K562 (cell line): ENCODE measurements around the gene BIRC6. TPM values are rescaled to one million over a fixed set of nuclear protein-coding genes. Genes with fewer than 3 reads are reported as not detected.

ENCODE experiments used
- ATAC-seq: fragments of 200-7000 bp; cut with Tn5 transposase; 3 replicates; pipeline ENCODE4 v1.9.1; 2020; ENCODE audit warnings: moderate library complexity
- BruUV-seq: library from RNA; stranded (reverse); fragments of 400-500 nt; replicated peaks from 2 replicates; lab custom pipeline; 2021; lab: Mats Ljungman, UMichigan
- CTCF ChIA-PET: fragments of 300-600 bp; formaldehyde crosslinking; extraction: SDS; loops from one replicate; lab custom pipeline; 2021; ENCODE audit warnings: low intra/inter-chr PET ratio; lab: Yijun Ruan, JAX
- POLR2A ChIA-PET: fragments of 300-600, 350-650 bp; sonication (Branson Sonifier 250); formaldehyde crosslinking; extraction: SDS; loops from one replicate; lab custom pipeline; 2021; ENCODE audit warnings: antibody characterized with exemption, inconsistent platforms; lab: Yijun Ruan, JAX
- DNase-seq, 4 experiments: peaks; one replicate each; pipeline versions ENCODE4 v3.0.0 to v3.0.0-alpha.2; 2011 to 2018; ENCODE audit warnings: low spot score in 3 of 4, mixed read lengths in 3 of 4; ENCODE audit errors: extremely low read depth in 1 of 4
- FAIRE-seq: peaks from 2 replicates; lab custom pipeline; 2011; peaks lifted over from hg19 to GRCh38; lab: Jason Lieb, UNC
- H2AFZ ChIP-seq: 2 replicates; pipeline ENCODE4 v1.6.0; 2011; ENCODE audit warnings: low read depth, low read length, control low read depth, inconsistent platforms
- H3K27ac ChIP-seq: fragments of 200-600 bp; 3 replicates; pipeline ENCODE4 v1.8.0; 2011; ENCODE audit warnings: low read depth, mild to moderate bottlenecking, control low read depth, inconsistent platforms, low read length, moderate library complexity, mixed read lengths; ENCODE audit errors: extremely low read depth
- H3K27me3 ChIP-seq, 2 experiments: fragments of 300-600 bp in 1 of 2; 2 replicates in 1 of 2; 3 replicates in 1 of 2; pipeline versions ENCODE4 v1.6.0 to v1.8.0; 2011; ENCODE audit warnings: inconsistent platforms in 2 of 2, low read length in 2 of 2, mild to moderate bottlenecking in 1 of 2, mixed read lengths in 1 of 2, moderate library complexity in 1 of 2; ENCODE audit not compliant: control insufficient read depth in 2 of 2, insufficient read depth in 2 of 2
- H3K36me3 ChIP-seq: fragments of 300-600 bp; 3 replicates; pipeline ENCODE4 v1.8.0; 2011; ENCODE audit warnings: mild to moderate bottlenecking, low read length, inconsistent platforms; ENCODE audit not compliant: control insufficient read depth, insufficient read depth
- H3K4me1 ChIP-seq, 2 experiments: fragments of 200-600 bp in 1 of 2; replicated peaks in 1 of 2; 2 replicates in 1 of 2; 3 replicates in 1 of 2; pipeline versions ENCODE4 v1.5.1 to v1.8.0; 2011; ENCODE audit warnings: inconsistent platforms in 2 of 2, low read length in 2 of 2, mild to moderate bottlenecking in 1 of 2, mixed read lengths in 1 of 2, moderate library complexity in 1 of 2; ENCODE audit not compliant: control insufficient read depth in 2 of 2, insufficient read depth in 2 of 2
- H3K4me2 ChIP-seq: 2 replicates; pipeline ENCODE4 v1.6.1; 2011; ENCODE audit warnings: low read length, control low read depth, inconsistent platforms, mixed read lengths; ENCODE audit not compliant: insufficient read depth
- H3K4me3 ChIP-seq: fragments of 200-600 bp; sonication (generic), shearing (Covaris generic); 2 replicates; pipeline ENCODE4 v1.5.1; 2016; ENCODE audit warnings: control low read depth, inconsistent platforms
- H3K79me2 ChIP-seq: fragments of 200-600 bp; 3 replicates; pipeline ENCODE4 v1.8.0; 2011; ENCODE audit warnings: low read length, inconsistent platforms; ENCODE audit not compliant: control insufficient read depth, insufficient read depth
- H3K9ac ChIP-seq, 2 experiments: 2 replicates each; pipeline versions ENCODE4 v1.6.0 to v1.6.1; 2011; ENCODE audit warnings: low read depth in 2 of 2, low read length in 2 of 2, control low read depth in 1 of 2, inconsistent platforms in 1 of 2, mild to moderate bottlenecking in 1 of 2, mixed read lengths in 1 of 2; ENCODE audit not compliant: insufficient read depth in 1 of 2
- H3K9me1 ChIP-seq: one replicate; pipeline ENCODE4 v1.6.0; 2011; ENCODE audit warnings: inconsistent platforms, mild to moderate bottlenecking, low read length, moderate library complexity; ENCODE audit not compliant: control insufficient read depth, insufficient read depth
- H3K9me3 ChIP-seq: replicated peaks from 2 replicates; pipeline ENCODE4 v1.5.1; 2011; ENCODE audit warnings: low read depth, low read length, inconsistent platforms; ENCODE audit not compliant: control insufficient read depth, insufficient read depth
- H4K20me1 ChIP-seq: replicated peaks from 2 replicates; pipeline ENCODE4 v1.6.1; 2011; ENCODE audit warnings: low read length, inconsistent platforms, mixed read lengths; ENCODE audit not compliant: control insufficient read depth, insufficient read depth
- ARNT ChIP-seq, 2 experiments: fragments of 450-650 bp; IDR thresholded peaks; 2 replicates each; pipeline ENCODE4 v1.6.1; 2016; ENCODE audit warnings: mild to moderate bottlenecking in 1 of 2
- ATF3 ChIP-seq, 2 experiments: fragments of 450-650 bp in 1 of 2; sonication (generic) in 1 of 2; formaldehyde crosslinking in 1 of 2; IDR thresholded peaks in 1 of 2; conservative IDR thresholded peaks in 1 of 2; 2 replicates each; pipeline versions ENCODE4 v1.6.1 to v1.8.1; 2016 to 2023; ENCODE audit warnings: mild to moderate bottlenecking in 2 of 2, moderate library complexity in 2 of 2, inconsistent platforms in 1 of 2, missing genetic modification reagents in 1 of 2
- ELK1 ChIP-seq: sonication (generic); formaldehyde crosslinking; IDR thresholded peaks from 2 replicates; pipeline ENCODE4 v1.8.1; 2022; ENCODE audit warnings: missing genetic modification reagents
- FOXM1 ChIP-seq, 2 experiments: fragments of 450-650 bp in 1 of 2; sonication (generic) in 1 of 2; formaldehyde crosslinking in 1 of 2; IDR thresholded peaks; 2 replicates each; pipeline versions ENCODE4 v1.6.1 to v1.9.0; 2017 to 2022; ENCODE audit warnings: low read depth in 2 of 2, mild to moderate bottlenecking in 2 of 2, missing genetic modification reagents in 1 of 2, moderate library complexity in 1 of 2
- HDAC2 ChIP-seq: fragments of 450-650 bp; IDR thresholded peaks from 2 replicates; pipeline ENCODE4 v1.6.1; 2016; ENCODE audit warnings: mild to moderate bottlenecking
- NR2C2 ChIP-seq, 2 experiments: fragments of 200-800 bp in 1 of 2; sonication (Bioruptor generic) in 1 of 2; sonication (generic) in 1 of 2; formaldehyde crosslinking in 1 of 2; IDR thresholded peaks; 2 replicates each; pipeline versions ENCODE4 v1.6.1 to v1.8.0; 2016 to 2022; ENCODE audit warnings: mild to moderate bottlenecking in 1 of 2, missing compliant biosample characterization in 1 of 2, missing genetic modification characterization in 1 of 2, missing genetic modification reagents in 1 of 2
- RCOR1 ChIP-seq, 2 experiments: IDR thresholded peaks; 2 replicates each; pipeline ENCODE4 v1.6.1; 2012; ENCODE audit warnings: low read depth in 2 of 2, low read length in 2 of 2, borderline replicate concordance in 1 of 2, improper control_type of control experiment in 1 of 2
- SMAD3 ChIP-seq: fragments of 450-650 bp; formaldehyde crosslinking; conservative IDR thresholded peaks from 2 replicates; pipeline ENCODE4 v1.4.0; 2020; ENCODE audit warnings: mild to moderate bottlenecking
- SMAD4 ChIP-seq: fragments of 250-450 bp; sonication (Bioruptor Pico); conservative IDR thresholded peaks from 2 replicates; pipeline ENCODE4 v1.8.0; 2021; ENCODE audit warnings: inconsistent platforms, mild to moderate bottlenecking, moderate library complexity
- SREBF1 ChIP-seq: fragments of 150-350 bp; IDR thresholded peaks from 2 replicates; pipeline ENCODE4 v1.6.1; 2014; ENCODE audit warnings: antibody characterized with exemption, low read depth, low read length, borderline replicate concordance
- TRIM24 ChIP-seq, 2 experiments: fragments of 450-650 bp; IDR thresholded peaks; 2 replicates each; pipeline ENCODE4 v1.6.1; 2016
- ZNF3 ChIP-seq: fragments of 250-450 bp; sonication (Bioruptor Pico); IDR thresholded peaks from 2 replicates; pipeline ENCODE4 v1.5.0; 2021; ENCODE audit warnings: mild to moderate bottlenecking, moderate library complexity
- ZNF316 ChIP-seq: fragments of 450-650 bp; IDR thresholded peaks from 2 replicates; pipeline ENCODE4 v1.6.1; 2016
- ZNF395 ChIP-seq: fragments of 200-800 bp; sonication (Bioruptor generic); IDR thresholded peaks from 2 replicates; pipeline ENCODE4 v1.6.1; 2017; ENCODE audit warnings: missing genetic modification characterization, missing compliant biosample characterization
- ZNF408 ChIP-seq: fragments of 250-450 bp; sonication (Bioruptor Pico); IDR thresholded peaks from 2 replicates; pipeline ENCODE4 v1.4.0; 2020; ENCODE audit warnings: low read depth, mild to moderate bottlenecking, moderate library complexity
- ZNF584 ChIP-seq: fragments of 200-800 bp; sonication (Bioruptor generic); IDR thresholded peaks from 2 replicates; pipeline ENCODE4 v1.6.1; 2016; ENCODE audit warnings: low read depth, mild to moderate bottlenecking, missing genetic modification characterization, missing compliant biosample characterization
- WGBS: fragments of 100-300 bp; shearing (Covaris generic); methylation state at CpG from one replicate; pipeline ENCODE4 v1.1.6; 2016; ENCODE audit warnings: low coverage, mixed read lengths; ENCODE audit not compliant: insufficient coverage; ENCODE audit errors: missing lambda C conversion rate; 5-methylcytosine and 5-hydroxymethylcytosine counted together
- in situ Hi-C: fragments of 300-500 bp; cut with MboI; formaldehyde crosslinking; loops from 4 replicates; pipeline ENCODE4 v1.15.0; 2018; ENCODE audit warnings: inconsistent platforms, mixed read lengths
- intact Hi-C: fragments of 100-400 bp; cut with micrococcal nuclease; formaldehyde crosslinking; loops from 2 replicates; pipeline ENCODE4 v1.14.2; 2022
- polyA plus RNA-seq, 8 experiments: library from polyadenylated mRNA; depleted of rRNA in 4 of 8; stranded (reverse) in 5 of 8; unstranded in 3 of 8; fragments of >200 nt; fragmentation: Nextera tagmentation in 2 of 8; fragmentation: Illumina TruSeq in 1 of 8; extraction: Ambion mirVana in 2 of 8; extraction: Trizol in 1 of 8; gene quantifications; 2 replicates each; pipeline versions ENCODE4 v1.2.1 to v1.2.3, GENCODE V29; 2011 to 2014; ENCODE audit warnings: inconsistent platforms in 1 of 8, missing spikeins in 1 of 8
- total RNA-seq, 7 experiments: library from RNA; depleted of rRNA in 6 of 7; stranded (reverse); fragments of >200 nt in 6 of 7; fragmentation: Illumina TruSeq in 2 of 7; extraction: Trizol in 2 of 7; gene quantifications; 2 replicates each; pipeline versions ENCODE4 v1.2.1 to v1.2.3, GENCODE V29; 2011 to 2021; ENCODE audit warnings: low replicate concordance in 1 of 7

Gene BIRC6
- total and polyA plus RNA-seq, 9 of the 15 experiments (the other 6 are each of a cell fraction or from before 2014, with no cell fraction given): 18.8 to 110 (median 49.8) TPM

- no TSS peak for BruUV-seq
- in situ Hi-C loops: no loop called here
- no peaks in the 10 kb centered on the region for H3K27me3 ChIP-seq
- WGBS: 0% methylated on average over 3 of the region's 3 CpGs
- H3K9me3 ChIP-seq: no peaks in the 10 kb centered on the region
- H3K9ac ChIP-seq: peak overlapping the region in 1 of 2 experiments; percentile 42; a peak in 2 of 4 replicates
- no peak overlapping the region for H3K4me3 ChIP-seq
- H3K27ac ChIP-seq: peak overlapping the region; percentile 88
- peak in 3 of 4 experiments; percentile 14 to 82 (median 76) for DNase-seq
- peak overlapping the region; percentile 81 for H2AFZ ChIP-seq
- ChIA-PET POLR2A (interaction anchor here (0.5 to 1.6 kb wide), 4 partner anchors 9 to 763 kb away, joined by 3 read pairs; partner anchors contain the start of gene TTC27), CTCF (no interaction called here)
- no peaks in the 10 kb centered on the region for H3K9me1 ChIP-seq
- no peaks in the 10 kb centered on the region for H4K20me1 ChIP-seq
- no peaks in the 10 kb centered on the region for H3K79me2 ChIP-seq
- H3K4me2 ChIP-seq: peak overlapping the region; percentile 22; the same call in 1 of the 2 replicates
- H3K36me3 ChIP-seq: peaks cover 37% of the 10 kb centered on the region
- intact Hi-C loops: no loop called here
- peak; percentile 94 for ATAC-seq
- peaks cover 0 to 15% of the 10 kb centered on the region in 2 experiments; a peak in 4 of 5 replicates for H3K4me1 ChIP-seq
- peak; percentile 68 for FAIRE-seq
- no peak for TF ChIP-seq HDAC2
- no peak for TF ChIP-seq ZNF3 (CRISPR knock-in tag)
- TF ChIP-seq ARNT (IDR thresholded peaks at IDR 0.05): 0 out of 4 replicates have a peak, but pooled peaks of 1 of the 2 experiments have one; percentile 24
- peak; percentile 72; the same call in 1 of the 2 replicates for TF ChIP-seq ZNF584 (CRISPR knock-in tag)
- no peak for TF ChIP-seq SREBF1
- TF ChIP-seq FOXM1 (IDR thresholded peaks at IDR 0.05; ENCODE audit: low read depth): peak; percentile 60
- TF ChIP-seq FOXM1 (CRISPR knock-in tag; IDR thresholded peaks at IDR 0.05; ENCODE audit: low read depth): no peak
- peak in 1 of 2 experiments; percentile 30; a peak in 1 of 4 replicates for TF ChIP-seq RCOR1 (IDR thresholded peaks at IDR 0.05; ENCODE audit: borderline replicate concordance in 1 of 2, low read depth in 2 of 2, low read length in 2 of 2)
- peak; percentile 64; the same call in 1 of the 2 replicates for TF ChIP-seq ZNF316
- TF ChIP-seq TRIM24 (IDR thresholded peaks at IDR 0.05): peak in 1 of 2 experiments; percentile 10; a peak in 1 of 4 replicates
- TF ChIP-seq NR2C2 (CRISPR knock-in tag; IDR thresholded peaks at IDR 0.05): no peak
- no peak for TF ChIP-seq NR2C2 (tag; IDR thresholded peaks at IDR 0.05)
- TF ChIP-seq ATF3 (IDR thresholded peaks at IDR 0.05): peak; percentile 46; the same call in 1 of the 2 replicates
- no peak for TF ChIP-seq ATF3 (CRISPR knock-in tag; conservative IDR thresholded peaks at IDR 0.05)
- TF ChIP-seq ELK1 (CRISPR knock-in tag): no peak
- TF ChIP-seq ZNF395 (CRISPR knock-in tag): peak; percentile 70; the same call in 1 of the 2 replicates
- TF ChIP-seq SMAD3 (CRISPR knock-in tag): peak; percentile 11; the same call in 1 of the 2 replicates
- TF ChIP-seq ZNF408 (CRISPR knock-in tag): no peak
- peak; percentile 57; the same call in 1 of the 2 replicates for TF ChIP-seq SMAD4 (CRISPR knock-in tag)
These were observed 235.0 kb downstream of the BIRC6 start for GRCh38 chr2:32591669-32592463.
